DMS153 treated with DMSO at 0.1 percent for 48 hours (cell line): ENCODE measurements around the gene UBQLN4.

ENCODE experiments used
- DNase-seq: peaks from one replicate; lab custom pipeline; 2025; ENCODE audit not compliant: unreplicated experiment; lab: John Stamatoyannopoulos, UW

Gene UBQLN4

GRCh38 chr1:156053768-156054499, at the start of gene UBQLN4:
Gene UBQLN4, minus strand, starts transcription at chr1:156053798. Its CDS starts 97 bp downstream, at chr1:156053701.
- peak; percentile 72 for DNase-seq

- DNase-seq = no peak
Observed at GRCh38 chr1:156102633-156103511, 49.3 kb upstream of the UBQLN4 start.

- no peak for DNase-seq
Observed at GRCh38 chr1:156101880-156102279, 48.3 kb upstream of the UBQLN4 start.

GRCh38 chr1:156100205-156100995, 46.8 kb upstream of the UBQLN4 start:
- DNase-seq = no peak

GRCh38 chr1:156099282-156099681, 45.7 kb upstream of the UBQLN4 start:
- no peak for DNase-seq

GRCh38 chr1:156098784-156099183, 45.2 kb upstream of the UBQLN4 start:
- DNase-seq = no peak

- no peak for DNase-seq
Observed at GRCh38 chr1:156097499-156098178, 44.0 kb upstream of the UBQLN4 start.

GRCh38 chr1:156096640-156097391, 43.2 kb upstream of the UBQLN4 start:
- peak; percentile 83 for DNase-seq

- DNase-seq = no peak
Observed at GRCh38 chr1:156095906-156096508, 42.4 kb upstream of the UBQLN4 start.

GRCh38 chr1:156091610-156092009, 38.0 kb upstream of the UBQLN4 start:
- no peak for DNase-seq

GRCh38 chr1:156090840-156091188, 37.2 kb upstream of the UBQLN4 start:
- DNase-seq = peak; percentile 93

GRCh38 chr1:156090138-156090839, 36.7 kb upstream of the UBQLN4 start:
- no peak for DNase-seq

GRCh38 chr1:156089704-156090103, 36.1 kb upstream of the UBQLN4 start:
- peak; percentile 94 for DNase-seq

GRCh38 chr1:156086256-156086662, 32.7 kb upstream of the UBQLN4 start:
- no peak for DNase-seq

GRCh38 chr1:156083800-156084790, 30.5 kb upstream of the UBQLN4 start:
- DNase-seq = no peak

- peak; percentile 73 for DNase-seq
Observed at GRCh38 chr1:156082309-156083091, 28.9 kb upstream of the UBQLN4 start, which contains the start of gene MEX3A. Gene MEX3A, minus strand, starts transcription at chr1:156082465. Its CDS starts 467 bp downstream, at chr1:156081998.

GRCh38 chr1:156081917-156082308, 28.3 kb upstream of the UBQLN4 start:
- no peak for DNase-seq
